Neuronal stem cell (in vitro differentiated cells): ENCODE data around the gene GPR15LG.
A peak's percentile ranks its signal among the peaks of the same experiment; 100 is the strongest.
"Not testable (repeated sequence)": the region's sequence is repeated elsewhere in the genome, so short reads cannot be mapped to it uniquely, and the experiment has no call there.

Source experiments
- DNase-seq: peaks from one replicate; pipeline ENCODE4 v3.0.0-alpha.2; 2013; ENCODE audit warnings: low spot score
- H2AFZ ChIP-seq: one replicate; pipeline ENCODE4 v1.6.1; 2013; ENCODE audit warnings: mild to moderate bottlenecking, low read length, inconsistent platforms
- H2AK5ac ChIP-seq: 2 replicates; pipeline ENCODE4 v1.6.1; 2013; ENCODE audit warnings: low read depth, mild to moderate bottlenecking, inconsistent platforms, low read length, moderate library complexity, mixed read lengths
- H2BK120ac ChIP-seq: 2 replicates; pipeline ENCODE4 v1.6.1; 2013; ENCODE audit warnings: low read depth, mild to moderate bottlenecking, inconsistent platforms, low read length, moderate library complexity, mixed read lengths
- H2BK12ac ChIP-seq: one replicate; pipeline ENCODE4 v1.6.1; 2013; ENCODE audit warnings: low read length, inconsistent platforms
- H2BK15ac ChIP-seq: 2 replicates; pipeline ENCODE4 v1.6.1; 2013; ENCODE audit warnings: mild to moderate bottlenecking, low read length, inconsistent platforms, mixed read lengths
- H2BK5ac ChIP-seq: one replicate; pipeline ENCODE4 v1.6.1; 2013; ENCODE audit warnings: inconsistent platforms, mild to moderate bottlenecking, low read length, moderate library complexity
- H3K14ac ChIP-seq: one replicate; pipeline ENCODE4 v1.6.1; 2013; ENCODE audit warnings: low read length, inconsistent platforms
- H3K18ac ChIP-seq: 2 replicates; pipeline ENCODE4 v1.6.1; 2013; ENCODE audit warnings: low read length, inconsistent platforms
- H3K23ac ChIP-seq: 2 replicates; pipeline ENCODE4 v1.6.1; 2013; ENCODE audit warnings: low read depth, mild to moderate bottlenecking, mixed read lengths, low read length, inconsistent platforms; ENCODE audit not compliant: poor library complexity
- H3K27ac ChIP-seq: replicated peaks from 3 replicates; pipeline ENCODE4 v1.5.1; 2013; ENCODE audit warnings: low read length, inconsistent platforms
- H3K27me3 ChIP-seq, 3 experiments: 2 replicates each; pipeline ENCODE4 v1.6.1; 2013; ENCODE audit warnings: low read length in 3 of 3, mild to moderate bottlenecking in 2 of 3, inconsistent platforms in 1 of 3, low read depth in 1 of 3, mixed read lengths in 1 of 3, moderate library complexity in 1 of 3; ENCODE audit not compliant: control insufficient read depth in 3 of 3, insufficient read depth in 3 of 3
- H3K36me3 ChIP-seq, 2 donors: replicated peaks in 1 of 2; 2 replicates each; pipeline ENCODE4 v1.6.1; 2013; ENCODE audit warnings: low read length in 2 of 2; ENCODE audit not compliant: control insufficient read depth in 2 of 2, insufficient read depth in 2 of 2
- H3K4ac ChIP-seq: 2 replicates; pipeline ENCODE4 v1.6.1; 2013; ENCODE audit warnings: inconsistent platforms, mild to moderate bottlenecking, low read length, moderate library complexity
- H3K4me1 ChIP-seq, 2 donors: 1 replicate in 1 of 2; 2 replicates in 1 of 2; pipeline ENCODE4 v1.6.1; 2013; ENCODE audit warnings: low read length in 2 of 2, low read depth in 1 of 2; ENCODE audit not compliant: control insufficient read depth in 2 of 2, insufficient read depth in 1 of 2
- H3K4me2 ChIP-seq: one replicate; pipeline ENCODE4 v1.6.1; 2013; ENCODE audit warnings: mild to moderate bottlenecking, low read length, inconsistent platforms; ENCODE audit not compliant: insufficient read depth, poor library complexity, severe bottlenecking
- H3K4me3 ChIP-seq, 2 donors: 2 replicates each; pipeline ENCODE4 v1.5.1; 2013; ENCODE audit warnings: low read length in 2 of 2, mild to moderate bottlenecking in 2 of 2, inconsistent platforms in 1 of 2, moderate library complexity in 1 of 2
- H3K79me1 ChIP-seq: one replicate; pipeline ENCODE4 v1.6.1; 2013; ENCODE audit warnings: low read depth, mild to moderate bottlenecking, inconsistent platforms, low read length, moderate library complexity
- H3K9ac ChIP-seq: one replicate; pipeline ENCODE4 v1.6.1; 2013; ENCODE audit warnings: mild to moderate bottlenecking, low read depth, low read length, inconsistent platforms; ENCODE audit not compliant: poor library complexity
- H3K9me3 ChIP-seq, 2 donors: replicated peaks in 1 of 2; 2 replicates each; pipeline versions ENCODE3 to v1.6.1; 2013; ENCODE audit warnings: low read length in 2 of 2, mild to moderate bottlenecking in 2 of 2, inconsistent platforms in 1 of 2, low read depth in 1 of 2, mixed read lengths in 1 of 2, moderate library complexity in 1 of 2; ENCODE audit not compliant: control insufficient read depth in 2 of 2, insufficient read depth in 1 of 2
- H4K8ac ChIP-seq: one replicate; pipeline ENCODE4 v1.6.1; 2013; ENCODE audit warnings: low read depth, mild to moderate bottlenecking, inconsistent platforms, low read length, moderate library complexity
- H4K91ac ChIP-seq: one replicate; pipeline ENCODE4 v1.6.1; 2013; ENCODE audit warnings: low read length, low read depth, mild to moderate bottlenecking, inconsistent platforms; ENCODE audit not compliant: poor library complexity
- WGBS, 2 donors: extraction: QIAGEN DNeasy Blood & Tissue Kit; methylation state at CpG; one replicate each; pipeline ENCODE4 v1.1.7; 2013; ENCODE audit warnings: missing lambda C conversion rate in 2 of 2, mixed read lengths in 1 of 2; ENCODE audit not compliant: insufficient read length in 2 of 2, insufficient replicate concordance in 1 of 2; ENCODE audit errors: extremely low coverage in 2 of 2; 5-methylcytosine and 5-hydroxymethylcytosine counted together

GPR15LG gene

DNA sequence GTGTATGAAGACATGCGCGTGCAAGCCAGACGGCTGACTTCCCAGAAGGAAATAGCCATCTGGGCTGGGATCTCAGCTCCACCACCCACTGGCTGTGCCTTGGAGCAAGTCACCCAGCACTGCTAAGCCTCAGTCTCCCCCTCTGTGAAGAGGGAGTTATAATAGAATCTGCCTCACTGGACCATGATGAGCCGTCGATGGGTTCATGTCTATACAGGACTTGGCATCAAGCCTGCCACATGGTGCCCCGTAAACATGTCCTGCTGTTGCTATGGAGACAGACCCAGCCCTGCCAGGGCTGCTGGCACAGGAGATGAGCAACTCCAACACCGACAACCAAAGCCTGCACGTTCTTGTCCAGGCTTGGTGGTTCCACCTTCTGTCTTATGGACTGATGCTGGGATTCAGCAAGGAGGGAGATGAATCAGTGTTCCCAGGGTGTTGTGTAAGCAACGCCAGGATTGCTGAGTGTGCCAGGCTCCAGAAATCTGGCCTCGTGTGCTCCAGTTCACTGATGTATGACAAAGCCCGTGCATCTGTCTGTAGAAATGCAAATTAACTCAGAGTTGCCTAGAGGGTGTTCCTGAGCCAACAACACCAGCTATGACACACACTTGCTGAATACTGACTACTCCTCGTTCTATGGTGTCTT is 5.6 kb downstream of the GPR15LG start:
- H2AK5ac ChIP-seq: no peak overlapping the region
- H3K4me3 ChIP-seq: no peak overlapping the region
- H4K8ac ChIP-seq: no peak overlapping the region
- H3K23ac ChIP-seq: no peak overlapping the region
- peaks cover 0 to 4% of the 10 kb centered on the region in 2 donors for H3K9me3 ChIP-seq
- H3K27me3 ChIP-seq: peaks cover 0 to 2% (median 0%) of the 10 kb centered on the region in 3 experiments
- DNase-seq: no peak
- no peak overlapping the region for H3K4ac ChIP-seq
- H2BK15ac ChIP-seq: no peak overlapping the region
- no peaks in the 10 kb centered on the region for H3K79me1 ChIP-seq
- no peak overlapping the region for H2BK120ac ChIP-seq
- H3K27ac ChIP-seq: no peak overlapping the region
- H3K18ac ChIP-seq: no peak overlapping the region
- H3K36me3 ChIP-seq: no peaks in the 10 kb centered on the region
- no CpG with 5 or more reads among the region's 12 CpGs for WGBS, 2 donors
- H2BK5ac ChIP-seq: no peak overlapping the region
- peak overlapping the region; percentile 59 for H2AFZ ChIP-seq
- H2BK12ac ChIP-seq: no peak overlapping the region
- H3K9ac ChIP-seq: no peak overlapping the region
- no peak overlapping the region for H4K91ac ChIP-seq
- H3K4me2 ChIP-seq: no peak overlapping the region
- H3K4me1 ChIP-seq: peaks cover 2 to 6% of the 10 kb centered on the region in 2 donors
- no peak overlapping the region for H3K14ac ChIP-seq

DNA sequence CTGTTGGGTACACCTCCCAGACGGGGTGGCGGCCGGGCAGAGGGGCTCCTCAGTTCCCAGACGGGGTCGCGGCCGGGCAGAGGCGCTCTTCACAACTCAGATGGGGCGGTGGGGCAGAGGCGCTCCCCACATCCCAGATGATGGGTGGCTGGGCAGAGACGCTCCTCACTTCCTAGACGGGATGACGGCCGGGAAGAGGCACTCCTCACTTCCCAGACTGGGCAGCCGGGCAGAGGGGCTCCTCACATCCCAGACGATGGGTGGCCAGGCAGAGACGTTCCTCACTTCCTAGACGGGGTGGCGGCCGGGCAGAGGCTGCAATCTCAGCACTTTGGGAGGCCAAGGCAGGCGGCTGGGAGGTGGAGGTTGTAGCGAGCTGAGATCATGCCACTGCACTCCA is 6.8 kb downstream of the GPR15LG start:
- not testable (repeated sequence) for H3K9me3 ChIP-seq, H3K4me2 ChIP-seq
- no CpG with 5 or more reads among the region's 22 CpGs for WGBS, 2 donors

DNA sequence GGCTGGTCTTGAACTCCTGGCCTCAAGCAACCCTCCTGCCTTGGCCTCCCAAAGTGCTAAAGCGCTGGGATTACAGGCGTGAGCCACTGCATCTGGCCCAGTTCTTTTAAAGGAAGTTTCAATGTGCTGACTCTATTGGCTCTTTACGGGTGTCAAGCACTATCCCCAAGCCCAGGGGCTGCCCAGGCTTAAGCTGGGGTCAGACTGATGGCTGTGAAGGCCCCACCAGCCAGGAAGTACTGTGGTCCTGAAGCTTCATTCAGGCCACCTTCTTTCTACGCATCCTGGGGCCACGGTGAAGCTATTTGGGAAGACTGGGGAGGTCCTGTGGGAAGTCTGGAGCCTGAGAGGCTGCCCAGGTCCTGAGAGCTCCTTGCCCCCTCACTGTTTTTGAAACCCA is 8.0 kb downstream of the GPR15LG start:
- Histone ChIP-seq H3K14ac (no peak overlapping the region), H2AK5ac (no peak overlapping the region), H3K4ac (no peak overlapping the region), H3K4me1 (peaks cover 6% of the 10 kb centered on the region in 2 donors), H3K9ac (no peak overlapping the region), H3K27ac (no peak overlapping the region), H3K18ac (no peak overlapping the region), H3K23ac (no peak overlapping the region), H3K79me1 (no peaks in the 10 kb centered on the region), H3K9me3 (peaks cover 0 to 6% of the 10 kb centered on the region in 2 donors), H4K91ac (no peak overlapping the region), H2BK5ac (no peak overlapping the region), H3K27me3 (peaks cover 0 to 4% (median 2%) of the 10 kb centered on the region in 3 experiments), H2BK15ac (no peak overlapping the region), H4K8ac (no peak overlapping the region), H3K4me3 (no peak overlapping the region), H2BK12ac (no peak overlapping the region), H2BK120ac (no peak overlapping the region), H2AFZ (no peak overlapping the region), H3K36me3 (no peaks in the 10 kb centered on the region), H3K4me2 (no peak overlapping the region)
- no CpG with 5 or more reads among the region's 5 CpGs for WGBS, 2 donors
- DNase-seq: no peak

More for the DNA sequence above, 6.8 kb downstream of the GPR15LG start:
- H3K23ac ChIP-seq, H3K18ac ChIP-seq, H3K79me1 ChIP-seq, H4K91ac ChIP-seq, H2BK5ac ChIP-seq, H3K9ac ChIP-seq, H3K4me1 ChIP-seq, H3K36me3 ChIP-seq, H2AFZ ChIP-seq, H3K4me3 ChIP-seq, H3K27me3 ChIP-seq, H3K14ac ChIP-seq, H2BK12ac ChIP-seq, H2AK5ac ChIP-seq, H4K8ac ChIP-seq, DNase-seq, H2BK120ac ChIP-seq, H2BK15ac ChIP-seq, H3K27ac ChIP-seq, H3K4ac ChIP-seq: not testable (repeated sequence)

DNA sequence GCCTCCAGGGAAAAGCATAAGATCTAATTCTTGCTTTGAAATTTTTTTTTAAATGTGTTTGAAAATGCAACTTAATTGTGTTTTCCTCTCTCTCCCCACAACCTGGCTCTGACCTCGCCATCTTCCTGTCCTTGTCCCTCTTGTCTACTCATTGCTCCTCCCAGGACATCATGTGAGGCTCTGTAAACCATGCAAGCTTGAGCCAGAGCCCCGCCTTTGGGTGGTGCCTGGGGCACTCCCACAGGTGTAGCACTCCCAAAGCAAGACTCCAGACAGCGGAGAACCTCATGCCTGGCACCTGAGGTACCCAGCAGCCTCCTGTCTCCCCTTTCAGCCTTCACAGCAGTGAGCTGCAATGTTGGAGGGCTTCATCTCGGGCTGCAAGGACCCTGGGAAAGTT is 10.9 kb downstream of the GPR15LG start:
- no peak overlapping the region for H2BK5ac ChIP-seq
- H3K23ac ChIP-seq: no peak overlapping the region
- no peak overlapping the region for H2AK5ac ChIP-seq
- H4K91ac ChIP-seq: no peak overlapping the region
- H3K18ac ChIP-seq: no peak overlapping the region
- H3K27me3 ChIP-seq: peaks cover 0 to 5% (median 0%) of the 10 kb centered on the region in 3 experiments
- H3K36me3 ChIP-seq: no peaks in the 10 kb centered on the region
- no peak overlapping the region for H3K27ac ChIP-seq
- H3K4me1 ChIP-seq: peaks cover 2 to 5% of the 10 kb centered on the region in 2 donors
- H3K4me2 ChIP-seq: no peak overlapping the region
- no peak for DNase-seq
- no peak overlapping the region for H2BK120ac ChIP-seq
- H3K14ac ChIP-seq: peak overlapping the region; percentile 31
- H3K4me3 ChIP-seq: no peak overlapping the region
- no peaks in the 10 kb centered on the region for H3K79me1 ChIP-seq
- WGBS, 2 donors: no CpG with 5 or more reads among the region's 4 CpGs
- H2BK15ac ChIP-seq: peak overlapping the region; percentile 46
- H2AFZ ChIP-seq: no peak overlapping the region
- H3K4ac ChIP-seq: no peak overlapping the region
- H3K9ac ChIP-seq: no peak overlapping the region
- no peak overlapping the region for H2BK12ac ChIP-seq
- peaks cover 0 to 4% of the 10 kb centered on the region in 2 donors for H3K9me3 ChIP-seq
- H4K8ac ChIP-seq: no peak overlapping the region
